ENCODE data around the gene CMSS1. TPM values are rescaled to one million over a fixed set of nuclear protein-coding genes. Genes with fewer than 3 reads are reported as not detected.

Gene CMSS1
- total RNA-seq, 1 donor = 8.6 TPM

DNA sequence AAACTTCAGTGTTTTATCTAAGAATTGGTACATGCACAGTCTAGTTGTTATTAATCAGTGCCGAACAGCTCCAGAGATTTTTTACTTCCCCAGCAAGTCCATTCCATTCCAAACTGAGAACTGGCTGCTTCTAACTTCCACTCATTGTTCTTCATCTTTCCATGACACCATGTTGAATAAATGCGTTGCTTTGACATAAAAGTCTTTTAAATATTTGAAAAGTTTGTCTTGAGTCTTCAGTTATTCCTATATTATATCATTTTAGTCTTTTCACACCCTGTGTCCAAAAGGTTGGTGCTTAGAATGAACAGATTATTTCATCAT is 65.4 kb downstream of the CMSS1 start:
- no peak for DNase-seq (ENCODE audit: low read depth)
- TF ChIP-seq, protein P1, sequence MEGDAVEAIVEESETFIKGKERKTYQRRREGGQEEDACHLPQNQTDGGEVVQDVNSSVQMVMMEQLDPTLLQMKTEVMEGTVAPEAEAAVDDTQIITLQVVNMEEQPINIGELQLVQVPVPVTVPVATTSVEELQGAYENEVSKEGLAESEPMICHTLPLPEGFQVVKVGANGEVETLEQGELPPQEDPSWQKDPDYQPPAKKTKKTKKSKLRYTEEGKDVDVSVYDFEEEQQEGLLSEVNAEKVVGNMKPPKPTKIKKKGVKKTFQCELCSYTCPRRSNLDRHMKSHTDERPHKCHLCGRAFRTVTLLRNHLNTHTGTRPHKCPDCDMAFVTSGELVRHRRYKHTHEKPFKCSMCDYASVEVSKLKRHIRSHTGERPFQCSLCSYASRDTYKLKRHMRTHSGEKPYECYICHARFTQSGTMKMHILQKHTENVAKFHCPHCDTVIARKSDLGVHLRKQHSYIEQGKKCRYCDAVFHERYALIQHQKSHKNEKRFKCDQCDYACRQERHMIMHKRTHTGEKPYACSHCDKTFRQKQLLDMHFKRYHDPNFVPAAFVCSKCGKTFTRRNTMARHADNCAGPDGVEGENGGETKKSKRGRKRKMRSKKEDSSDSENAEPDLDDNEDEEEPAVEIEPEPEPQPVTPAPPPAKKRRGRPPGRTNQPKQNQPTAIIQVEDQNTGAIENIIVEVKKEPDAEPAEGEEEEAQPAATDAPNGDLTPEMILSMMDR (IDR thresholded peaks at IDR 0.05; ENCODE audit: insufficient read depth, low read depth, low read length) = no peak
- H3K4me3 ChIP-seq (ENCODE audit: low read depth, low read length) = no peak overlapping the region

DNA sequence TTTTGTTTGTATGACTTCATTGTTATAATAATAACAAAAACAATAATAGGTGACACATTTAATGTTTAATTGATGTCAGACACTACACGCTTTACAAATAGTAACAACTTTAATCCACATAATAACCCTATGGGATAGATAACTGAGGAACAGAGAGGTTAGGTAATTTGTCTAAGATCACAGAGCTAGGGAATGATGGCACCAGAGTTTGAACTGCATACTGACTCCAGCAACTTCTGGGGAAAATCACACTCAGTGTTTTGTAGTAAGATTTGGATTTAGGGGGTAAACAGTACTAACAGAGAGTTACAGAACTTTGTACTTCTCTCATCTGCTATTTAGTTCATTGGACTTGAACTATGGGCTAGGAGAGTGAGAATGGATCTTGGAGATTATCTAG is 66.0 kb downstream of the CMSS1 start:
- no peak for DNase-seq (ENCODE audit: low read depth)
- TF ChIP-seq, protein P1 (IDR thresholded peaks at IDR 0.05; ENCODE audit: insufficient read depth, low read depth, low read length) = no peak

DNA sequence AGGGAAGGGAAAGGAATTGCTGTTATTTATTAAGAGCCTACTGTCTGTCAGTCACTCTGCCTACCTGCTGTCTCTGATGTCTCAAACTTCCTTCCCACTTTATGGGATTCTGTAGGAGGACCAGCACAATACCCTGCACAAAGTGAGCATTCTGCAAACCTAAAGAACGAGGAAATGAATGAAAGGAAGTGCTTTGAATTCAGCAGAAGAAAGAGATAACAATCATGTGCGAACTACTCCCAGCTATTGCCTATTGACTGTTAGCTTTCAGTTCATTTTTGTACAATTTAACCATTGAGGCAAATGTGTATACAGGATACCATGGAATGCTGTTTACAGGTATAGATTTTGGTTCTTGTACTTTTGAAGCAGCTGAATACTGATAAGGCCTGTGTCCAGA is 66.8 kb downstream of the CMSS1 start:
- H3K4me3 ChIP-seq (ENCODE audit: low read depth, low read length) = no peak overlapping the region
- no peak for DNase-seq (ENCODE audit: low read depth)
- TF ChIP-seq, protein P1 (IDR thresholded peaks at IDR 0.05; ENCODE audit: insufficient read depth, low read depth, low read length) = no peak

More for the DNA sequence above, 66.0 kb downstream of the CMSS1 start:
- no peak overlapping the region for H3K4me3 ChIP-seq (ENCODE audit: low read depth, low read length)

DNA sequence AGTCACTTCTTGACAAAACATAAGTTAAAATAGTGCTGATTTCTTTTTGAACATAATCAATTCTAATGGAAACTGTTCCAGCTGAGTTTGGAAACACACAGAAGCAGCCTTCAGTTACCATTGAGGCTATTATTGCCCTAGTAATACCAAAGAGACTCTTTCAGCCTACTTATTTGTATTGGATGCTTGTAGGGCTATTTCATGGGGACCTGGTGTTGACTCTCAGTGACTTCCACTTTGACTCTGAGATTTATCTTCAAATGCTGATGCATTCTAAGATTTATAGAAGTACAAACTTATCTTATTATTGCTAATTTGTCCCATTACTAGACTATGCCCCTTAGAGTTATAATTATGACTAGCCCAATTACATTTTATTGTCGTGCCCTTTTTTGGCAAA is 67.4 kb downstream of the CMSS1 start:
- H3K4me3 ChIP-seq (ENCODE audit: low read depth, low read length) = no peak overlapping the region
- TF ChIP-seq, protein P1 (IDR thresholded peaks at IDR 0.05; ENCODE audit: insufficient read depth, low read depth, low read length) = no peak
- no peak for DNase-seq (ENCODE audit: low read depth)

DNA sequence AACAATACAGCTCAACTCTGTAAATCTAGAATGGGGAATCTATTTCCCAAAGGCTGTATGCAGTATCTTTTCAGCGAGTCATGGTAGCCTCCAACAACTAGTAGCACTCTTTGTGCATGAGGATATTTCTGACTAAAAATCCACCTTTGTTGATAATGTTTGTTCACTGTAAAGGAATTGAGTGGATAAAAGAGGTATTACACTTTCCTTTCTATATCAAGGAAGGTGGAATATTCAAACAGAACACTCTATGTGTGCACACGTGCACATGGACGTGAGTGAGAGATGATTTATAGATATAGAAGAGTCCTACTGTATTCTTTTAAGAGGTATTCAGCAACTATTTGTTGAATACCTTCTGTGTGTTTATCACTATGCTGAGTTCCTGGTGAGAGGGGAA is 68.2 kb downstream of the CMSS1 start:
- TF ChIP-seq, protein P1 (IDR thresholded peaks at IDR 0.05; ENCODE audit: insufficient read depth, low read depth, low read length) = no peak
- H3K4me3 ChIP-seq (ENCODE audit: low read depth, low read length) = no peak overlapping the region
- DNase-seq (ENCODE audit: low read depth) = no peak

- peak; percentile 71 for DNase-seq (ENCODE audit: low read depth)
- TF ChIP-seq, protein P1 (IDR thresholded peaks at IDR 0.05; ENCODE audit: insufficient read depth, low read depth, low read length) = no peak
- no peak overlapping the region for H3K4me3 ChIP-seq (ENCODE audit: low read depth, low read length)
Observed at GRCh38 chr3:99891610-99892285, 74.1 kb downstream of the CMSS1 start.

DNA sequence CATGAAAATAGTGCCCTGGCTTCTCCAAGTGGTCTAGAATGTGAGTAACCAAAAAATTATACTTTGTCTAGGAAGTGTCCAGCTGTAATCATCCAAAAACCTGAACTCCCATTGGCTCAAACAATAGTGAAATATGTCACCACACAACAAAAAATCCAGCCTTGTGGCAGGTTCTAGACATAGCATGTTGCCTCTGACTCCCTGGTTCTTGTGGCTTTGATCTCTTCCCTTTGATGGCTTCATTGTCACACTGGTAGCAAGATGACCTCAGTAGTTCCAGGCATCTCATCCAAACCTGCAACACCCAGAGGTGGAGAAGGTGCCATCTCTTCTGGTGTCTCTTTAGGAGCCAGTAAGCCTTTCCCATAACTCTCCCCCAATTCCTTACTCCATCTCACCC is 74.7 kb downstream of the CMSS1 start:
- TF ChIP-seq, protein P1 (IDR thresholded peaks at IDR 0.05; ENCODE audit: insufficient read depth, low read depth, low read length) = peak; percentile 4

More for the DNA sequence above, 74.7 kb downstream of the CMSS1 start:
- DNase-seq (ENCODE audit: low read depth) = no peak
- no peak overlapping the region for H3K4me3 ChIP-seq (ENCODE audit: low read depth, low read length)

Measured in fibroblast of villous mesenchyme (primary cell).